ENCODE measurements around the gene IL22RA1. TPM values are rescaled to one million over a fixed set of nuclear protein-coding genes. Genes with fewer than 3 reads are reported as not detected.

Gene IL22RA1
- total RNA-seq, 1 donor from 2014 or later: 0.16 TPM

GRCh38 chr1:24120965-24121364 lies 22.0 kb downstream of the IL22RA1 start:
- intact Hi-C loops (cut with DNase I): no loop called here
- no peak for ATAC-seq (ENCODE audit: poor library complexity)
- no peak for DNase-seq

- intact Hi-C loops (cut with DNase I): no loop called here
- ATAC-seq (ENCODE audit: poor library complexity) (peak; percentile 87), DNase-seq (peak; percentile 71)
These were observed 22.8 kb downstream of the IL22RA1 start for GRCh38 chr1:24119859-24120756.

GRCh38 chr1:24119489-24119858 lies 23.5 kb downstream of the IL22RA1 start:
- no peak for DNase-seq
- intact Hi-C loops (cut with DNase I): no loop called here
- no peak for ATAC-seq (ENCODE audit: poor library complexity)

GRCh38 chr1:24118410-24119242 lies 24.3 kb downstream of the IL22RA1 start:
- intact Hi-C loops (cut with DNase I): no loop called here
- DNase-seq (no peak), ATAC-seq (ENCODE audit: poor library complexity) (no peak)

GRCh38 chr1:24117722-24118409 lies 25.1 kb downstream of the IL22RA1 start:
- ATAC-seq (ENCODE audit: poor library complexity) (no peak), DNase-seq (no peak)
- intact Hi-C loops (cut with DNase I): no loop called here

GRCh38 chr1:24117132-24117531 lies 25.8 kb downstream of the IL22RA1 start:
- no peak for ATAC-seq (ENCODE audit: poor library complexity)
- no peak for DNase-seq
- intact Hi-C loops (cut with DNase I): no loop called here

DNA sequence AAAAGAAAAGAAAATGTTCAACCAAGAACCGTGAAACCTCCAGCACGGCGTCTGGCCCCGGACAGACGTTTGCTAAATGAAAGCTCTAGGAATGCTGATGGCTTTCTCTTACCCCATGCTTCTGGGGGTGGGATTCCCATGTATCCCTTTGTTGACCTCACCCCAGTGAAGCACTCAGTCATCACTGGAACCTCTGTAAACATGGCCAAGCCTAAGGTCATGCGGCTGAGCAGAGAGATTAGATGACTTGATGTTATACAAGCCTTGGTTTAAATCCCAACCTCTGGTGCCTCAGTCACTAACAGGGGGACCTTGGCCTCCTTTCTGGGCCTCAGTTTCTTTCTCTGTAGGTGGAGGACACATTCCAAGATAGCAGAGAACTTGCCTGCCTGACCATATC lies 28.2 kb downstream of the IL22RA1 start:
- ATAC-seq (ENCODE audit: poor library complexity) (no peak), DNase-seq (no peak)
- intact Hi-C loops (cut with DNase I): loop anchor here (5.0 kb wide), 1 partner anchor 42 kb away; no protein-coding TSS in a partner anchor

- ATAC-seq (ENCODE audit: poor library complexity) (no peak), DNase-seq (no peak)
- intact Hi-C loops (cut with DNase I): loop anchor here (5.0 kb wide), 1 partner anchor 41 kb away; no protein-coding TSS in a partner anchor
These were observed 29.3 kb downstream of the IL22RA1 start for GRCh38 chr1:24113641-24114033.

DNA sequence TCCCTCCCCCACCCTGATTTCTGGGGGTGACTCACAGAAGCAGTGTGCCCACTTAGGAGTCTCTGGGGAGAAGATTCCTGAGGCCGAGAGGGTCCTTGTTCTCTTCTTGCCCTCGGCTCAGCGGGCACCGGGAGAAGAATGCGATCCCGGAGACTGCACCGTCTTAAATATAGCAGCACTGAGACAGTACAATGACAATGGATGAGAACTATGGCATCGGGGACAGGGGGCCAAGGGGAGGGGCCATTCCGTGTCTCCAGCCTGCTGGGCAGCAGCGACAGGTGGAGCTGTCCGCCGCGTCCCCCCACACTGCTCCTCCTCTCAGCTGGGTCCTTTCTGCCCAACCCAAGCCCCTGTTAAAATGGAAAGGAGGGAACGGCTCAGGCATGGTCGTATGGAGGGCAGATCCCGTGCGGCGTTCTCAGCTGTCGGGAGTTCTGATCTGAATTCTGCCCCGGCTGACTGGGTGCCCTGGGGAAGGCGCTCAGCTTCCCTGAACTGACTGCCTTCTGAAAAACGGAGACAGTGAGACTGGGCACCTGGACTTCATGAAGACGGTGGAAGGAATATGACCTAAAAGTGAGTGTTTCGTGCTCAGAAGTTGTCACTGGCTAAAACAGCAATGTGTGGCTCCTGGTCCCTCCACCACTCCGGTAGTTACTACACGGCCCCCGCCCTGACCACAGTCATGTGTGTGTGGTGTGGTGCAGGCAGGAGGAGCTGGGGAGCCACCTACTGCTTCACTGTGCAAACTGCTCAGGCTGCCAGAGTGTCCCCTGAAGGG lies 30.8 kb downstream of the IL22RA1 start, which contains the start of gene MYOM3:
TSS of gene MYOM3 (minus strand) at position 140 of the 784 bp plus-strand sequence. CDS start 3,499 bp downstream, outside the sequence.
- ATAC-seq (ENCODE audit: poor library complexity) (peak; percentile 78), DNase-seq (peak; percentile 86)
- intact Hi-C loops (cut with DNase I): loop anchor here (5.0 kb wide), 1 partner anchor 40 kb away; no protein-coding TSS in a partner anchor

DNA sequence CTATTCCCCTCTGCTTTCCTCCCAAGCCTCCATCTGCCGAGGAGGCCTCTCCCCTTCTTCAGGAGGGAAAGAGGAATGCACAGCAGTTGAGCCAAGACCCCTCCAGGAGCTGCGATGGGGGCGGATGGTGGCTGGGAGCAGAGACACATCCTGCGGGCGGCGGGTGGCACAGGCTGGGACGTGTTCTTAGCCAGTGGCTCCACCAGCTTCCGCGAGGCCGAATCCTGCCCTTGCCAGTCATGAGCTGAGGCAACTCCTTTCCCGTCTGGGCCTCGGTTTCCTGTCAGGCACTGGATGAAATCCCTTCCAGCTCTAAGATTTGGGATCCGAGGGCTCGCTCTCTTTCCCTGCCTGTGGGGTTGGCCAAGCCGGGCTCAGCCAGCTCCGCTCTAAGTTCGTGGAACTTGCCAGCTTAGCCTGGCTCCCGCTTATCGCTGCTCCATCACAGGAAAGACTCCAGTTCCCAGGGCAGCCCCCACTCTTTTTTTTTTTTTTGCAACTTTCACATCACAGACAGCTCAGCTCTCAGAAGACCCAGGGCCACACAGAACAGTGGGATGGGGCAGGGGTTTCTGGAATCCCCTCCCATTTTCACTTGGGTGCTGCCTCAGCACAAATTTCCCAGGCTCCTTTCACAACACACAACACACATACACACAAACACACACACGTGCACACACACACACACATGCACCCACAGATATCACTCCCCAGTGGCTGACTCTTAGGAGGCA lies 31.5 kb downstream of the IL22RA1 start:
- intact Hi-C loops (cut with DNase I): loop anchor here (5.0 kb wide), 1 partner anchor 39 kb away; no protein-coding TSS in a partner anchor
- DNase-seq (peak; percentile 56), ATAC-seq (ENCODE audit: poor library complexity) (peak; percentile 35)

GRCh38 chr1:24110642-24111261 lies 32.2 kb downstream of the IL22RA1 start:
- ATAC-seq (ENCODE audit: poor library complexity) (peak; percentile 74), DNase-seq (peak; percentile 90)
- intact Hi-C loops (cut with DNase I): loop anchor here (5.0 kb wide), 1 partner anchor 38 kb away; no protein-coding TSS in a partner anchor

- DNase-seq (no peak), ATAC-seq (ENCODE audit: poor library complexity) (no peak)
- intact Hi-C loops (cut with DNase I): loop anchor here (5.0 kb wide), 1 partner anchor 38 kb away; no protein-coding TSS in a partner anchor
These were observed 33.1 kb downstream of the IL22RA1 start for GRCh38 chr1:24109686-24110475.

DNA sequence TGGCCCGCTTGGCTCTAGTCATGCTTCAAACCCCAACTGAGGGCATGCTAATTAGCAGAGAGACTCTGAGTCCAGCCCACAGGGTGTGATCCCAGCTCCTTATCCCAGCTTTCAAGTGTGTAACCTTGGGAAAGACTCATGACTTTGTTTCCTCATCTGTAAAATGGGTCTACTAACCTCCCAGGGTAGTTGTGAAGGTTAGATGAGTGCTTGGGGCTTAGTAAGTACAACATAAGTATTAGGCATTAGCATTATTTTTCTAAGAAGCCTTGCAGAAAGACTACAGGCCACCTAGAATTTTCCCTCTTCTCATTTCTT lies 33.8 kb downstream of the IL22RA1 start:
- intact Hi-C loops (cut with DNase I): no loop called here
- ATAC-seq (ENCODE audit: poor library complexity) (no peak), DNase-seq (no peak)

- intact Hi-C loops (cut with DNase I): no loop called here
- ATAC-seq (ENCODE audit: poor library complexity) (no peak), DNase-seq (no peak)
These were observed 34.4 kb downstream of the IL22RA1 start for GRCh38 chr1:24108334-24109165.

DNA sequence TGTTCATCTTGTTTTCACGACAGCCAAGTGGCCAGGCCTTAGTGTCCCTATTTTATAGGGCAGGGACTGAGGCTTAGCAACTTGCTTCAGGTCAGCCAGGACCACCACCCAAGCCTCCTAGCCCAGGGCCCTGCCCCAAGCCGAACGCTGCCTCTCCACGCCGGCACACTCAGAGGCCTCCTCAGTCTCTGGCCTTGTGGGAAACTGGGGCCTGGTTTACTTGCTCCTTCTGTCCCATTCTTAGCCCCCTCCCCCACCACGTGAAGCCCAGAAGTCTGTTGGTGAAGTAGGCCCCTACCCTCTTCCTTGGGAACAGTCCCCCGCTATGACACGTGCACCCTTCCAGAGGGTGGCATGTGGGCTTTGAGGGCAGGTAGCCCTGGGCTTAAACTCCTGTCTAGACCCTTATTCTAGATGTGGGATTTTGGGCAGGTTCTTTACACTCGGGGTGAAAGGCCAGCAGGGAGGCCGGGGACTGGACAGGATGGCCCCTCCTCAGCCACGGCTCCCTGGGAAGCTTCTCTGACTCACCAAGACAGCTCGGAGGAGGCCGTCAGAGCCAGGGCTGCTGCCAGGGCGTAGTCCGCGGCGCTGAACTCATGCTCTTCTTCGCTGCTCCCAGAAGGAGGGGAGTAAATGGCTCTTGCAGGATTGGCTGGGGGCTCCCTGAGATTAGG lies 35.3 kb downstream of the IL22RA1 start:
- intact Hi-C loops (cut with DNase I): no loop called here
- DNase-seq: no peak
- ATAC-seq (ENCODE audit: poor library complexity): no peak

Measured in Right ventricle myocardium superior (tissue), 1 donor.